ENCODE results near the gene SPDYE17. TPM values are rescaled to one million over a fixed set of nuclear protein-coding genes. Genes with fewer than 3 reads are reported as not detected.
"Not testable (repeated sequence)": the region's sequence is repeated elsewhere in the genome, so short reads cannot be mapped to it uniquely, and the experiment has no call there.

Gene SPDYE17
- total RNA-seq, 1 donor = not detected

DNA sequence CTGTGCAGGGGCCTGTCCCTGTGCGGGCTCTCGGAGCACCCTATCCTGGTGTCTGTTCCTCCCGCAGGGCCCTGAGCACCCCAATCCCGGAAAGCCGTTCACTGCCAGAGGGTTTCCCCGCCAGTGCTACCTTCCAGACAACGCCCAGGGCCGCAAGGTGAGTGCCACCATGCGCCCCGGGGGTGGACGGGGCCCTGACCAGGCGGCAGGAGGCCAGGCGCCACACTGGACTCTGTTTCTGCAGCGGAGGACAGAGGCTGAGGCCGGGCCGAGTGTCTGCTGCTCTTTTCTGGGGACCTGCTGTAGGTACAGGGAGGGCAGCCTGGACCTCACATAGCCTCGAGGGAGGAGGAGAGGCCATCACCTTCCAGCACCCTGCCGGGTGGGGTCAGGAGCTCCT lies 28.0 kb downstream of the SPDYE17 start:
- not testable (repeated sequence) for H3K4me1 ChIP-seq (ENCODE audit: insufficient read depth, low read length); H3K27me3 ChIP-seq (ENCODE audit: insufficient read depth, low read length); H3K4me3 ChIP-seq (ENCODE audit: low read length); H3K9me3 ChIP-seq (ENCODE audit: low read depth, low read length)

DNA sequence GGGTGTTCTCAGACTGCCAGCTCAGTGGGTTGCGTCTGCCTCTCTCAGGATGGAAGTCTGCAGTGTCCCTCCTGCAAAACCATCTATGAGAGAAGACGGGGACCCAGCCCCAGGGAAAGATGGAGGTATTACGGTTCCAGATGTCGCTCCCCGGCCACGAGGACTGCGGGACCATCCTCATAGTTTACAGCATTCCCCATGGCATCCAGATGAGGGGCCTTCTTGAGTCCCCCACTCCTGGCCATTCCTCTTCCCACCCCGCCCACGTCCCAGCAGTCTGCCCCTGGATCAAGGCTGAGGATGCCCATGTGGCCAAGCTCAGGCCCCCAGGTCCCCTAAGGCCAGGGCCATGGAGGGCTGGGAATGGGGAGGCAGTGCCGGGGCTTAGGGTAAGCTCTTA lies 28.9 kb downstream of the SPDYE17 start:
- H3K4me1 ChIP-seq (ENCODE audit: insufficient read depth, low read length); H3K9me3 ChIP-seq (ENCODE audit: low read depth, low read length); H3K4me3 ChIP-seq (ENCODE audit: low read length); H3K27me3 ChIP-seq (ENCODE audit: insufficient read depth, low read length): not testable (repeated sequence)

DNA sequence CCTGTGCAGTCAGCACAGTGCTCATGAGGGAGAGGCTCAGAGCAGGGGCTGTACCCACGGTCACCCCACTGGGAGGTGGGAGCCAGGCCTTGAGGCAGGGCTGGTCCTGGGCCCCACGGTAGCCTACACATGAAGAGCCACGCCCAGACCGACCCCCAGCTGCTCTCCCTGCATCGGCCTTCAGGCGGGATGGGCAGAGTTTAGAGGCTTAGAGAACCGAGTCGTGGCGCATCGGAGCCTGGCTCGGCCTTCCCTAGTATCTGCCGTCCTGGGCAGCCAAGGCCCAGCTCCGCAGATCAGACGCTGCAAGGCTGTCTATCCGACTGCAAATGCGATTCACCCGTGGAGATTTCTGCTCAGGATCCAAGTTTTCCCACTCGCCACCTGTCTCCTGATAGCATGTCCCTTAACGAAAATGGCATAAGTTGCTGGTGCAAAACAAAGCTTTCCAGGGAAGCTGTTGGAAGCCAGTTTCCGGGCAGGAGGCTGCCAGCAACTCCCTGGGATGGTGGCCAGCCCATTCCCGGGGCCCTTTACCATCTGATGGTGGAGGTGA lies 29.4 kb downstream of the SPDYE17 start:
- not testable (repeated sequence) for H3K4me1 ChIP-seq (ENCODE audit: insufficient read depth, low read length); H3K4me3 ChIP-seq (ENCODE audit: low read length); H3K9me3 ChIP-seq (ENCODE audit: low read depth, low read length); H3K27me3 ChIP-seq (ENCODE audit: insufficient read depth, low read length)

DNA sequence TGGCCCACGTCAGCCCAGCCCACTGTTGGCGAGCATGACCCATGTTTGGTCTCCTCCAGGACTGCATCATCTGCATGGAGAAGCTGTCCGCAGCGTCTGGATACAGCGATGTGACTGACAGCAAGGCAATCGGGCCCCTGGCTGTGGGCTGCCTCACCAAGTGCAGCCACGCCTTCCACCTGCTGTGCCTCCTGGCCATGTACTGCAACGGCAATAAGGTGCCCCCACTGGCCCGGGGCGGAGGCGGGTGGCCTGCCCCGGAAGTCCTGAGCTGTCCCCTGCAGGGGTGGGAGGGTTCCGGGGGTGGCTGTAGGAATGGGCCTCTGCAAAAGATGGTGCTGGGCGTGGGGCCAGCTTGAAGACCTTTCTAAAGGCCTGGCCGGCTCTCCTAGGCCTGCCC lies 30.1 kb downstream of the SPDYE17 start:
- not testable (repeated sequence) for H3K4me3 ChIP-seq (ENCODE audit: low read length); H3K27me3 ChIP-seq (ENCODE audit: insufficient read depth, low read length); H3K9me3 ChIP-seq (ENCODE audit: low read depth, low read length); H3K4me1 ChIP-seq (ENCODE audit: insufficient read depth, low read length)

DNA sequence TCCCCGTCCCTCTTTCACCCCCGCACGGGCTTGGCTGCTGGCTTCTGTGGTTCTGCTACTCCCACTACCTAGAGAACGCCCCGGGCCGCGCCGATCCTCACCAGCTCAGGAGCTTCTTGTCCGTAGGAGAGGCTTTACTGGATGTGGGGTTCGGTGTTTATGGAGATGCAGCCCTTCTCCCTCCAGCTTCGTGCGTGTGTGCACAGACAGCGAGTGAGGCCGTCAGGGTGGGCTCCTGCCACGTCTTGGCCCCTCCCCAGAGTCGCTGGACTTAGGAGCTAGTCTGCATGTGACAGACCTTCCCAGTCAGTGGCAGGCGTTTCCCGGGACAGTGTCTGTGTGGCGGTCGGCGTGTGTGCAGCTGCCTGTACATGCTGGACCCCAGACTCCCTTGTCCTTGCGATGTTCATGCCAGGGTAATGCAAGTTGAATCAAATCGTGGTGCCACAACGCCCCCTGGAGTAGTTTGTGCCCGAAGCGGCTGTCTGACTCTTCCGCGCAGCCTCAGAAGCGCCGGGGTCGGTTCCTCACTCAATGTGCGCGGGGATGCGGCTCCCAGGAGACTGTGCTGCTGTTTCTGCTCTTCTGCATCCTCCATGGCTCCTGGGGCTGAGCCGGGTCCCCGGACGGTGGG lies 32.6 kb downstream of the SPDYE17 start:
- H3K27me3 ChIP-seq (ENCODE audit: insufficient read depth, low read length); H3K4me1 ChIP-seq (ENCODE audit: insufficient read depth, low read length); H3K9me3 ChIP-seq (ENCODE audit: low read depth, low read length); H3K4me3 ChIP-seq (ENCODE audit: low read length): not testable (repeated sequence)

DNA sequence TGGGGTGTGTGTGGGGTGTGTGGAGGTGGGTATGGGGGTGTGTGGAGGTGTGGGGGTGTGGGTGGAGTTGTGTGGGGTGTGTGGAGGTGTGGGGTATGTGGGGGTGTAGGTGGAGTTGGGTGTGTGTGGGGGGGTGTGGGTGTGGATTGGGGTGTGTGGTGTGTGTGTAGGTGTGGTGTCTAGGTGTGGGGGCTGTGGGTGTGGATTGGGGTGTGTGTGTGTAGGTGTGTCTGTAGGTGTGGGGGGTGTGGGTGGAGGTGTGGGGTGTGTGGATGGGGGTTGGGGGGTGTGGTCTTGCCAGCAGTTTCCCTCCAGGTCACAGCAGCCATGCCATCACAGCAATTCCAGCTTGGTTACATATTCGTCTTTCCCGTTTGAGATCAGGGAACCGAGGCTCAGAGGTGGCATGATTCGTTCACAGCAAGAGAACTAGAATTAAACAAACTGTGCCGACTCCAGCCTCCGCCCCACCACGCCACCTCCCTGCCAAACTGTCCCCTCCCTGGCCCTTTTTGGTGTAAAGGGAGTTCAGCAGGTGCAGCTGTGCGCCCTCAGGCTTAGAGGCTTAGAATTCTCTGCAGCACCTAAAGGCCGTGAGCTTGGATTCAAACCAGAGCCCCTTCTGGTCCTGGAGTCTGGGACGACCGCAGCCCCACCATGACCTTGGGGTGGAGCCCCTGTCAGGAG lies 33.3 kb downstream of the SPDYE17 start:
- not testable (repeated sequence) for H3K27me3 ChIP-seq (ENCODE audit: insufficient read depth, low read length); H3K9me3 ChIP-seq (ENCODE audit: low read depth, low read length); H3K4me3 ChIP-seq (ENCODE audit: low read length); H3K4me1 ChIP-seq (ENCODE audit: insufficient read depth, low read length)

DNA sequence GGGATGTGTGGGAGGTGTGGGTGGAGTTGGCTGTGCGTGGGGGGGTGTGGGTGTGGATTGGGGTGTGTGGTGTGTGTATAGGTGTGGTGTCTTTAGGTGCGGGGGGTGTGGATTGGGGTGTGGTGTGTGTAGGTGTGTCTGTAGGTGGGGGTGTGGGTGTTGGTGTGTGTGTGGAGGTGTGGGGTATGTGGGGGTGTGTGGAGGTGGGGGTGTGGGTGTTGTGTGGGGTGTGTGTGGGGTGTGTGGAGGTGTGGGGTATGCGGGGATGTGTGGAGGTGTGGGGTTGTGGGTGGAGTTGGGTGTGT lies 33.9 kb downstream of the SPDYE17 start:
- Histone ChIP-seq H3K4me1 (ENCODE audit: insufficient read depth, low read length) (no peaks in the 10 kb centered on the region), H3K4me3 (ENCODE audit: low read length) (no peak overlapping the region), H3K27me3 (ENCODE audit: insufficient read depth, low read length) (no peaks in the 10 kb centered on the region), H3K9me3 (ENCODE audit: low read depth, low read length) (no peaks in the 10 kb centered on the region)

DNA sequence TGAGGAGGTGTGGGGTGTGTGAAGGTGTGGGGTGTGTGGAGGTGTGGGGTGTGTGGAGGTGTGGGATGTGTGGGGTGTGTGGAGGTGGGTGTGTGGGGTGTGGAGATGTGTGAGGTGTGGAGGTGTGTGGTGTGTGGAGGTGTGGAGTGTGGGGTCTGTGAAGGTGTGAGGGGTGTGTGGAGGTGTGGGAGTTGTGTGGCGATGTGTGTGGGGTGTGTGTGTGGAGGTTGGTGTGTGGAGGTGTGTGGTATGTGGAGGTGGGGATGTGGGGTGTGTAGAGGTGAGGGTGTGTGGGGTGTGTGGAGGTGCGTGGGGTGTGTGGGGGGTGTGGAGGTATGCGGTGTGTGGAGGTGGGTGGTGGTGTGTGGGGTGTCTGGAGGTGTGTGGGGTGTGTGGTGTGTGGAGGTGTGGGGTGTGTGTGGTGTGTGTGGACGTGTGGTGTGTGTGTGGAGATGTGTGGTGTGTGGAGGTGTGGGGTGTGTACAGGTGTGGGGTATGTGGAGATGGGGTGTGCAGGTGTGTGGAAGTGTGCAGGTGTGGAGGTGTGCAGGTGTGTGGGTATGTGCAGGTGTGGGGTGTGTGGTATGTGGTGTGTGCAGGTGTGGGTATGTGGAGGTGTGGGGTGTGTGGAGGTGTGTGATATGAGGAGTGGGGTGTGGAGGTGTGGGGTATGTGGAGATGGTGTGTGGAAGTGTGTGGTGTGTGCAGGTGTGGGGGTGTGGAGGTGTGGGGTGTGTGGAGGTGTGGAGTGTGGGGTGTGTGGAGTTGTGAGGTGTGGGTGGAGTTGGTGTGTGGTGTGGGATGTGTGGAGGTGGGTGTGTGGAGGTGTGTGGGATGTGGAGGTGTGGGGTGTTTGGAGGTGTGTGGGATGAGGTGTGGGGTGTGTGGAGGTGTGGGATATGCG lies 34.5 kb downstream of the SPDYE17 start:
- no peaks in the 10 kb centered on the region for H3K9me3 ChIP-seq (ENCODE audit: low read depth, low read length)
- H3K4me1 ChIP-seq (ENCODE audit: insufficient read depth, low read length) = no peaks in the 10 kb centered on the region
- H3K27me3 ChIP-seq (ENCODE audit: insufficient read depth, low read length) = no peaks in the 10 kb centered on the region
- no peak overlapping the region for H3K4me3 ChIP-seq (ENCODE audit: low read length)

DNA sequence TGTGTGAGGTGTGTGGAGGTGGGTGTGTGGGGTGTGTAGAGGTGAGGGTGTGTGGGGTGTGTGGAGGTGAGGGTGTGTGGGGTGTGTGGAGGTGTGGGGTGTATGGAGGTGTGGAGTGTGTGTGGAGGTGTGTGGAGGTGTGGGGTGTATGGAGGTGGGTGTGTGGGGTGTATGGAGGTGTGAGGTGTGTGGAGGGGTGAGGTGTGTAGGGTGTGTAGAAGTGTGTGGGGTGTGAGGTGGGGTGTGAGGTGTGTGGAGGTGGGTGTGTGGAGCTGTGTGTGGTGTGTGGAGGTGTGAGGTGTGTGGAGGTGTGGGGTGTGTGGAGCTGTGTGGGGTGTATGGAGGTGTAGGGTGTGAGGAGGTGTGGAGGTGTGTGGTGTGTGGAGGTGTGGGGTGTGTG lies 35.2 kb downstream of the SPDYE17 start:
- not testable (repeated sequence) for H3K4me1 ChIP-seq (ENCODE audit: insufficient read depth, low read length); H3K9me3 ChIP-seq (ENCODE audit: low read depth, low read length); H3K4me3 ChIP-seq (ENCODE audit: low read length); H3K27me3 ChIP-seq (ENCODE audit: insufficient read depth, low read length)

DNA sequence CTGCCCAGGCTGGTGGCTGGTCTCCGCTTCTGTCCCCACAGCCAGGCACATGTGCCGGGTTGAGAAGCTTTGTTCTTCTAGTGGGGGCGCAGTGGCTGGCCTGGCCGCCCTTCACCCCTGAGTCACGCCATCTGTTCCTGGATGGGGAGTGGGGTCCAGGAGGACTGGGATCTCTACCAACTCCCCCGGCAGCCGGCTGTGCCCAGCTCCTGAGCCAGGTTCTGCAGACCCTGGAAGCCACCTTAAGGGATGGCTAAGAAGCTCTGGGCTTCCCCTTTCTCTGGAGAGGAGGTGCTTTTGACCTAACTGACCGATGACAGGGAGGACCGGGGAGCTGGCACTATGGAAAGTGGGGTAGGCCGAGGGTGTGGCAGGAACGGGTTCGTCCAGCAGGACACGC lies 37.9 kb downstream of the SPDYE17 start:
- not testable (repeated sequence) for H3K4me3 ChIP-seq (ENCODE audit: low read length); H3K9me3 ChIP-seq (ENCODE audit: low read depth, low read length); H3K4me1 ChIP-seq (ENCODE audit: insufficient read depth, low read length); H3K27me3 ChIP-seq (ENCODE audit: insufficient read depth, low read length)

DNA sequence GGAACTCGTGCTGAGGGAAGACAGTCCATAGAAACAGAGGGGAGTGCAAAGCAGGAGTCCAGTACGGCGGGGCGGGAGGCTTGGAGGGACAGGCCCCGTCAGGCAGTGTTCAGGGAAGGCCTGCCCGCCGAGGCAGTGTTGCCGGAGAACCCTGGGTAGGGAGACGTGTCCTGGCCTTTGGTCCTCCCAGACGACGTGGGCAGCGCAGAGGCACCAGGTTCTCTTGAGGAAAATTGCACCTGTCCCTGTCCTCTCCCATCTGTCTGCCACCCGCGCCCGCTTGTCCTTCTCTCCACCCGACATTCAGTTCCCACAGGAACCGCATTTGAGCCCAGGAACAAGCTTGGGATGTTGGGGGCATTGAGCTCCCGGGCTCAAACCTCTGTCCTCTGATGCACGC lies 38.3 kb downstream of the SPDYE17 start:
- not testable (repeated sequence) for H3K4me3 ChIP-seq (ENCODE audit: low read length); H3K27me3 ChIP-seq (ENCODE audit: insufficient read depth, low read length); H3K4me1 ChIP-seq (ENCODE audit: insufficient read depth, low read length); H3K9me3 ChIP-seq (ENCODE audit: low read depth, low read length)

DNA sequence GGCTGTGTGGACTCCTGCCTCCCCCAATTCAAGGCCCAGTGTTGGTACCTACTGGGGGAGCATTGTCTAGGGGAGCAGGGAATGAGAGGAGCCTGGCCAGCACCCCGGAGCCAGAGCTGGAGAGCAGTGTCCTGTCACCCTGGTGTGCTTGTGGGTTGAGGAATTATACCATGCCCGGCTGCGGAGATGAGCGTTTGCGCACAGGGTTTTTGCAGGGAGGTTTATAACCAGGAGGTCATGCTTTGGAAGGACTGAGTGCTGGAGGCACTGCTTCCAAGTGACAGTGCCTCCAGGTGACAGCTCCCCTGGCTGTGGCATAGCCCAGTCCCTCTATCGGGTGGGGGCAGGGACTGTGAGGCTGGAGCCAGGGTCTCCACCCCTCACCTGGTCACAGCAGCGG lies 39.3 kb downstream of the SPDYE17 start:
- H3K9me3 ChIP-seq (ENCODE audit: low read depth, low read length); H3K4me1 ChIP-seq (ENCODE audit: insufficient read depth, low read length); H3K27me3 ChIP-seq (ENCODE audit: insufficient read depth, low read length); H3K4me3 ChIP-seq (ENCODE audit: low read length): not testable (repeated sequence)

DNA sequence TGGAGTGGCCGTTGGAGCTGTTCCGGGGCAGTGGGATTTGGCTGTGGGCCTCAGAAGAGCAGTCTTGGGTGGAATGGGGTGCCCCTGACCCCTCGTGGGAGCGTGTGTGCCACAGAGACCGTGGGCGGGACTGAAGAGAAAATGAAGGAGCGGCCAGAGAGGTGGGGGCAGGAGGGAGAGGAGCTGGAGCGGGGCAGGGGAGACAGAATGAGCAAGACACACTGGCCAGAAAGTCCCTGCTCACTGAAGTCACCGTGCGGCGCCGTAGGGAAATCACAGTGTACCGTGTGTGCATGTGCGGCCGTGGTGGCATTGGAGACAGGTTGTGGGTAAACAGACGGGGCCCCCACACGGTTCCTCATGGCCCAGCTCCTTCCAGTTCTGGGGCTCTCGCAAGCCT lies 40.0 kb downstream of the SPDYE17 start:
- not testable (repeated sequence) for H3K27me3 ChIP-seq (ENCODE audit: insufficient read depth, low read length); H3K4me3 ChIP-seq (ENCODE audit: low read length); H3K9me3 ChIP-seq (ENCODE audit: low read depth, low read length); H3K4me1 ChIP-seq (ENCODE audit: insufficient read depth, low read length)

DNA sequence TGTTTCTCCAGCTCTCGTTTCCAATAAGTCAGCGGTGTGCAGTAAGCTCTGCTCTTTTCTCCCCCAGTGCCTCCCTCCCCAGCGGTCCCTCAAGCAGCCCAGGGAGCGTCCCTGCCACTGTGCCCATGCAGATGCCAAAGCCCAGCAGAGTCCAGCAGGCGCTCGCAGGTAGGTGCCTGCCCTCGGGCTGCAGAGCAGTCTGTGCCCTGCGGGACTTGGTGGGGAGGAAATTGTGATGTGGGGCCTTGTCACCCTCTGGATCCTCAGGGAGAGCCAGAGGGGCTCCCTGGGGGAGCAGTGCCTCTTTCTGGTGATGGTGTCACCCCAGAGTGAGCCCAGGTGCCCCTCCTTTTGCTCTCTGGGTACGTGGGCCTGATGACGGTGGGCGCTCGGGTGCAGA lies 42.0 kb downstream of the SPDYE17 start:
- H3K4me3 ChIP-seq (ENCODE audit: low read length); H3K4me1 ChIP-seq (ENCODE audit: insufficient read depth, low read length); H3K9me3 ChIP-seq (ENCODE audit: low read depth, low read length); H3K27me3 ChIP-seq (ENCODE audit: insufficient read depth, low read length): not testable (repeated sequence)

DNA sequence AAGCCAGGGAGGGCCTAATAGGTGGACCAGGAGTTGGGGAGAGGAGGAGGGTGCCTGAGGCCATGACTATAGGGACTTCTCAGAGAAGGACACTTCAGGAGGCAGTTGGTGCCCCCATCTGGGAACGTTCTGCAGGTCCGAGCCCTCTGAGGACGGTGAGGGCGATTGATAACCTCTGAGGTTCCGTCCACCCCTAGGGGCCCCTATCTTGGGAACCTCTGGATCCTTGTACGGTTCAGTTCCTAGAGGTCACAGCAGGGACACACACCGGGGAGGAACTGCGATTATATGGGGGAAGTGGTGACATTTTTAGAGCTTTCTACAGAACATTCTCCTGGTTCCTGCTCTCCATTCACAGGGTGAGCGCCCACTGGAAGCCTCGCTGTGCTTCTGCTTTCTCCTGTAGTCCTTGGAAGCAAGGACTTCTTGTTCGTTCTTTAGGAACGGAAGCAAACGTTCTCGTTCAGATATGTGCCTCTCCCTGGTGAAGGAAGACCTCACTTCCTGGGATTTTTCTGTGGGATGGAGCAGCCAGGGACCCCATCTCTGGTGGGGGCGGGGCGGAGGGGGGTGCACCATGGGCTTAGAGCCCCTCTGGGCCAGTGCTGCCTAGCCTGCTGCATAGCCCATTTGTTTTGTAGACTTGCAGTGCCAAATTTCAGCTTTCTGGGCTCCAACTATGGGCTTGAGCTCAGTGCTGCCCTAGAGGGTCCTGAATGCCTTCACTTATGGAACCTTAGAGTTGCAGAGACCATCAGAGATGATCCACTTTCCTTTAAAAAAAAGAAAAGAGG lies 46.0 kb downstream of the SPDYE17 start:
- not testable (repeated sequence) for H3K4me3 ChIP-seq (ENCODE audit: low read length); H3K4me1 ChIP-seq (ENCODE audit: insufficient read depth, low read length); H3K9me3 ChIP-seq (ENCODE audit: low read depth, low read length); H3K27me3 ChIP-seq (ENCODE audit: insufficient read depth, low read length)

All from mononuclear cell (primary cell).